Activated naive CD4-positive, alpha-beta T cell (primary cell): ENCODE measurements around the gene PRSS23.
"Not testable (repeated sequence)": the region's sequence is repeated elsewhere in the genome, so short reads cannot be mapped to it uniquely, and the experiment has no call there.

ENCODE experiments used
- DNase-seq, 4 experiments: peaks; one replicate each; lab custom pipeline; 2025; lab: John Stamatoyannopoulos, UW

The PRSS23 gene, protein sequence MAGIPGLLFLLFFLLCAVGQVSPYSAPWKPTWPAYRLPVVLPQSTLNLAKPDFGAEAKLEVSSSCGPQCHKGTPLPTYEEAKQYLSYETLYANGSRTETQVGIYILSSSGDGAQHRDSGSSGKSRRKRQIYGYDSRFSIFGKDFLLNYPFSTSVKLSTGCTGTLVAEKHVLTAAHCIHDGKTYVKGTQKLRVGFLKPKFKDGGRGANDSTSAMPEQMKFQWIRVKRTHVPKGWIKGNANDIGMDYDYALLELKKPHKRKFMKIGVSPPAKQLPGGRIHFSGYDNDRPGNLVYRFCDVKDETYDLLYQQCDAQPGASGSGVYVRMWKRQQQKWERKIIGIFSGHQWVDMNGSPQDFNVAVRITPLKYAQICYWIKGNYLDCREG

DNA sequence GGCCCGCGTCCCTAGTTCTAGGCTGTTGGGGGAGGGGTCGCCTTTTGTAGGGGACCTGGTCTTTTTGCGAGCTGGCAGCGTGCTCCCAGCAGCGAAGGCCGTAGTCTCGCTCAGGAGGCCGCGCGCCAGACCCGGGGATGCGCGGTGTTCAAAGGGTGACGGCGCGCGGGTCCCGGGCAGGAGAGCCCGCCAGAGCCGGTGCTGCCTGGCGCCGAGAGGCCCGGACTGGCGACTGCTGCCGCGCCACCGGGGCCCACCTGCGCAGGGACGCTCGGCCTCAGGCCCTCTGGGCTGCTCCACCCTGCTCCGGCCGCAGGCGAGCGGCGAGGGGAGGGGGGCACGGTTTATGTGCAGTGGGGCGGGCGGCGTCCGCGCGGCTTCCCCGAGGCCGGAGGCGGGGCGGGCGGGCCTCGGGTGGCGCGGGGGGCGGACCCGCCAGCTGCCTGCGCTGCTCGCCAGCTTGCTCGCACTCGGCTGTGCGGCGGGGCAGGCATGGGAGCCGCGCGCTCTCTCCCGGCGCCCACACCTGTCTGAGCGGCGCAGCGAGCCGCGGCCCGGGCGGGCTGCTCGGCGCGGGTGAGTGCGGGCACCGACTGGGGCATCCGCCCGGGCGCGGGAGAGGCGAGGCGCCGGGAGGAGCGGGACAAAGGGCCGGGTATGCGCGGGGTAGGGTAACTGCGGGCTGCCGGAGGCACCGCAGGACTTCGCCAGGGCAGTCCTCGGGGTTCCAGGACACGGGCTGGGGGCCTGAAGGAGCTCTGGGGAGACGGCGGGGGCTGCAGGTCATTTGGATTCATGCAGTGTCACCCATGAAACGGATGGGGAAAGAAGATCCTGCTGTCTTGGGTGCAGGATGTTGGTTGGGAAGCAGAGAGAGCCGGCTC lies at the start of gene PRSS23:
Gene PRSS23 (plus strand): TSS at position 467 of the 884 bp plus-strand sequence. CDS start 7,102 bp downstream, outside the sequence.
- DNase-seq, result no peak

DNA sequence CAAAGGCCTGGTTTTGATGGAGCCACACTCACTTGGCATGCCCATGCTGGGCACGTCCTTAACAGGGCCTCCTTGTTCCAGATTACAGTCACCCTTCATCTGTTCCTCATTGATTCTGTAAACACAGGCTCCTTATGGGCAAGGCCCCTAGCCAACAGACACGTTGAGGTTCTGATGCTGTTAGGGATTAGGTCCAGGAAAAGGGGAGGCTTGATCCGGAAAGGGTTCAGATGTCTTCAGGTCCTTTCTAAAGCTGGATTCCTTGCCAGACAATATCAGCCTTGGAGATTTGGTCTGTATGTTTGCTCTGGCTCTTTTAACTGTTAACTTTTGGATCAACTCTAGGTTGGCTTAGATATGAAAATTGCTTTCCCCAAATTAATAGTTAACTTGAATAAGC lies 46.9 kb upstream of the PRSS23 start:
- DNase-seq, result no peak

DNA sequence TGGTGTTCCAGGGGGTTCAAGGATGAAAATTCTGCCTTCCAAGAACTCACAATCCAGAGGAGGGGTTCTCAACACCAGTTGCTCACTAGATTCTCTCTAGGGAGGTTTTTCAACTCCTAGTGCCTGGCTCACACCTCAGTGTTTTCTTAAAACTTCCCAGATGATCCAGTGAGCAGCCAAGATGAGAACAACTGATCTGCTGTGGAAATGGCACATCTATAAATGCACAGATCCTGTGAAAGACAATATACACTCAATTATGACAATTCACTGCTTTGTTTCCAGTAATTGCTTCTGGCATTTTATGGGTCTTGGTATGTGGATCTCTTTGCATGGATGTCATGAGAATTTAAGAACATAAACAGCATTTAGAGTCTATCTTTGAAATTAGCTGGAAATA lies 45.2 kb upstream of the PRSS23 start:
- DNase-seq, result no peak

DNA sequence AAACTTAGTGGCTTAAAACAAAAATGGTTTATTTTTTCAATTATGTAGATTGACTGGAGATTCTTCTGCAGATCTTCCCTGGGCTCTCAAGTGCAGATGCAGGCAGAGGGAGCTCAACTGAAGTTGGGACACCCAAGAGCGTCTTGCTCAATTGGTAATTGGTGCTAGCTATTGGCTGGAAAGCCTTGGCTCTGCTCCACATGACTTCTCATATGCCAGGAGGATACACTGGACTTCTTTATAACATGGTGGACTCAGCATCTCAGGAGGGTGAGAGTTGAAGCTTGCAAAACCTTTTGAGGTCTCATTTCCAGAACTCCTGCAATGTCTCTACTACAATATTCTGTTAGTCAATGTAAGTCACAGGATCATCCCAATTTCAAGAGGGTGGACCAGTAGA lies 42.2 kb upstream of the PRSS23 start:
- no peak for DNase-seq

DNA sequence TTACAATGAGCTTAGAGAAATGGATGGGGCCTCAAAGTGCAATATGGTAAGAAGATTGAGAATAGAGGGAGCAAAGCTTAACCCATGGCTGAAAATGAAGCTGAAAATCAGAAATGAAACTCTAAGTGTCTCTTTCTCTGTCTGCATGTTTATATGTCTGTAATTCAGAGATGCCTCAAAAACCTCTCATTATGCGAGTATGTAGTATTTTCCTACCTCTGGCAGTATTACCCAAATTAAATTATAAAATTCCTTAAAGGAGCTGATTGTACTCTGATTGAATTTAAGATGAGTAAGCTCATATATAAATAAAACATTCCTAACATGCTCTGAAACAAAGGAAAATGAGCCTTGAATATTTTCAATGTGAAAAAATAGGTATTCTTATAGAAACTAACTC lies 39.8 kb upstream of the PRSS23 start:
- no peak for DNase-seq

DNA sequence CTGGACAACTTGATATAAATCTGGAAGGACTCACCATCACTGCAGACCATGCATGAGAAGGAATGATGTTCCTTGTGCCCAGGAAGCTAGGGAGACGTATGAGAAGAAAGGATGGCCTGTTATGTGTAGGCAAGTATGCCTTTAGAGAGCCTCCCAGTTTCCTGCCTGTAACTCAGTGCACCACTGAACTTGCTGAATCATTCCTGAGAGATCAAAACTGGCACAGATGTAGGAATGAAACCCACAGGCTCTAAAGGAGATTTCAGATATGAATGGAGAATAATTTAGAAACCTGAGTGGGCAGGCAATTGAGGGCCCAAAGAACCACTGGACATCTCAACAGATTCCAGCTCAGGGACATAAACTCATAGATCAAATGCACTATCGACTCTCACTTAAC lies 38.4 kb upstream of the PRSS23 start:
- no peak for DNase-seq

DNA sequence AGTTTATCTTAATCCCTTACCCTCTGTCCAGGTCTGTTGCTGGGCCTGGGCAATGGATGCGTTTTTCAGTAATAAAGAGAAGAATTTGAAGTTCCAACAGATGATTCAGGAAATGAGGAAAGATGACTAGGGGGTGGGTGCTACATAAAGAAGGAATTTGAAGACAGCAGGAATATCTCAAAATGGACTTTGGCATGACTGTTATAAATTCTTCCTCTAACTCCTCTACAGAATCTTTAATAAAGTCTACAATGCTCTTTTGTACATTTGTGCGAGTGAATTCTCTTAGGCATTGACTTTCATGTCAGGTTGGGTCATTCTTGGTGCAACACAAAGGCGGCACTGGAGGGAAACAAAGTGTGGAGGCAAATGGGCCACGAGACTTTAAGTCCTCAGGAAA lies 35.1 kb upstream of the PRSS23 start:
- no peak for DNase-seq

DNA sequence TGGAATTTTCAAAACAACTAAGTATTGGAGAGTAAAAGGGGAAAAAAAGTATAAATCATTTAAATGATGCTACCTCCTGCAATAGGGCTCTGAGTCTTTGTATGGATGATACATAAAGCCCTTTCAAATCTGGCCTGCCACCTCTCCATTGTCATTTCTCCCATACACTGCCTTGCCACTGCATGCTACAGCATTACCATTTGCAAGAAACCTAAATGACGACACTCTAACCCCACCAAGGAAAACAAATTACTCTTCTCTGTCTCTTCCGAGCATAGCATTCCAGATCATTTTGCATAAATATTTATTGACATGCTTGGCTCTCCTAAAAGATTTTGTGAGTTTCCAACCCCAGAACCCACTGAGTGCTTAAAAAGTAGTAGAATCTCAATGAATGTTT lies 34.5 kb upstream of the PRSS23 start:
- no peak for DNase-seq

DNA sequence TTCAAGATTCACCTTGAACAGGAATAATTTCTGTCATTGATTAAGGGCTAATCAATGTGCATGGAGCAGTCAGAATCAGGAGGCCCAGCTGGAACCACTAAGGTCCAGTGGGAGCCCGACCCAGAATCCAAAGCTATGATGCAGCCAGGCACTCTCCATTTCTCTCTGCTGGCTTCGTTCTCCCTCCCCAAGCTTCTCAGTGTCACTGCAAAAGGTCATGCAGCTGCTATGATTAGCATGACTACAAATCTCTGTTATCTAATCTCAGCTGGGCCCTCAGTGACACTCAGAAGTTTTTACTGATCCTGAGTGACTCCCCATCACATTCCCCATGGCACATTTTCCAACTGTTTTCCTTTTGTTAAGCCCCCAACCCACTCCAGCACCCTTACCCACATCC lies 31.1 kb upstream of the PRSS23 start:
- no peak for DNase-seq

DNA sequence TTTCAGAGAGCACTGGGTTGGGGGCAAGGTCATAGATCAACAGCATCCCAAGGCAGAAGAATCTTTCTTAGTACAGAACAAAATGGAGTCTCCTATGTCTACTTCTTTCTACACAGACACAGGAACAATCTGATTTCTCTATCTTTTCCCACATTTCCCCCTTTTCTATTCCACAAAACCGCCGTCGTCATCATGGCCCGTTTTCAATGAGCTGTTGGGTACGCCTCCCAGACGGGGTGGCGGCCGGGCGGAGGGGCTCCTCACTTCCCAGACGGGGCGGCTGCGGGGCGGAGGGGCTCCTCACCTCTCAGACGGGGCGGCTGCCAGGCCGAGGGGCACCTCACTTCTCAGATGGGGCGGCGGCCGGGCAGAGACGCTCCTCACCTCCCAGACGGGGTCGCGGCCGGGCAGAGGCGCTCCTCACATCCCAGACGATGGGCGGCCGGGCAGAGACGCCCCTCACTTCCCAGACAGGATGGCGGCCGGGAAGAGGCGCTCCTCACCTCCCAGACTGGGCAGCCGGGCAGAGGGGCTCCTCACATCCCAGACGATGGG lies 29.8 kb upstream of the PRSS23 start:
- not testable (repeated sequence) for DNase-seq

DNA sequence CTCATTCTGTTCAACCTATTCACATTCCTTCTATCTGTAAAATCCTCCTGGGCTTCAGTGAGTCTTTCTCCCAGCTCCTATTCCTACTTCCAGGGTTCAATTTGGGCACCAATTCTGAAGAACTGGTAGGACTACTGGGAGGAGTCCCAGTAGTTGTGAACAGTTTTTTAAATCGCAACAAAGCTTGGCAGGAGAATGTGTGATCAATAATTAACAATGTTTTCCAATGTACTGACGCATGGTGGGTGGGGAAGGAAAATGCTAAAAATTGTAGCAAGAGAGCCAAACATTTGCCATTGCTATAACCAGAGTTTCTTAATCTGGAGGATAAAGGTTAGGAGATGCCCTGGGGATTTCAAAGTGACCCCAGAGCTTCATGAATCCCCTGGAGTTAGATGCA lies 27.3 kb upstream of the PRSS23 start:
- no peak for DNase-seq

DNA sequence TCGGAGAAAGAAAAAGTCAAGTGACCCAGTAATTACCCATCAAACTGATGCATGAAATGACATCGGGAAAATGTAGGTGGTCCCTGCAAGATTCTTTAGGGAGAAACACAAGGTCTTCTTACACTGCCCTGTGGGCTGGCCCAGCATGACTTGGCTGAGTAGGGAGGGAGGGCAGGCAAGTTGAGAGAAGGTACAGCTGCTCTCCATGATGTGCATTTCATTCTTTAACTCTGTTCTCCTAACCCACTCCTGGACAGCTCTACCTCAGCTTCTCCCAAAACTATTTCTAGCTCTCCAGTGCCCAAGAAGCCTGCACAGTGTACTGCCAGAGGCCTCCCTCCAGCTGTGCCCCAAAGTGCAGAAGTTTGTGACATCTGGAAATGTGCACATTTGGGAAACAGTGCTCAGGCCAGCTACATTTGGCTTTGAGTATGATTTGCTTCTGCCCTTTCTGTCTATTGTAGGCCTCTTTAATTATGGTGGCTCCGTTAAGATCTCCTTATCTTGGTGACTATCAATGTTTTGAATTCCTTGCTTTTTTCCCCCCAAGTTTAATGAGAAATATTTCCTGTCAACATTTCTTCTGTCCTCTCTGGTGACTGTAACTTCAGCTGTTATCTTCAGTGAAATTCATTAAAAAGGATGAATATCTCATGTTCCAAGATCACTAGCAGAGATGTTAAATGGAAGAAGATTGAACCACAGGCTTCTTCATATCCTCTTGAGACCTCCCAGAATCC lies 26.7 kb upstream of the PRSS23 start:
- DNase-seq, result no peak

DNA sequence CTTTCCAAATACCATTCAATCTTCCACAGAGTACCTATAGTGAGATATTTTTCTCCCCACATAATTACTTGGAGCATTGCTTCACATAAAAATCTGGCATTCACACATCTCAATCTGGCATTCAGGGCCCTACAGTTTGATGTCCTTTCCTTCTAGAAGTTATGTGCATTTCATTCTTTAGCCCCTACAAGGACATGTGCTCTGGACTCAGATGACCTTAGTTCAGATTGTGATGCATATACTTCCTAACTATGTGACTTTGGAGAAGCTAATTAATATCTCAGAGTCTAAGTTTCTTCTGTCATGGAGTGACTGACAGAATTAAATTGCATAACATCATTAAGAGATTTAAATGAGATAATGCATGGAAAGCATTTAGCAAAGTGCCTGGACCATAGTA lies 25.9 kb upstream of the PRSS23 start:
- no peak for DNase-seq

DNA sequence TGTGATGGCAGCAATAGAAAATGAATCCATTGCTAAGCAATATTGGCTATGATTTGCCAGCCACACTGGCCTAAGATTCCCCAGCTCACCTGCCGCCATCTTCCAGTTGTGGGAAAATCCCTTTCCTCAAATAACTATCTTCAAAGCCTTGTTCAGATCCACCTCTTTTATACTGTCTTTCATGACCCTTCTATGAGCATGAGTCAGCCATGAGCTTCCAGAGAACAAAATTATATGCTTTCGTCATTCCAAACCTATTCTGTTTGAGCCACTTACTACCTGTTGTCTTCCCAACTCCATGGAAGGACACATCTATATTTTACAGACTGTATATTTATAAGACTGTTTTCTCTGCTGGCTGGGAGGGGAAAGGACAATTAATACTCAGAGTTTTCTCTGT lies 25.0 kb upstream of the PRSS23 start:
- no peak for DNase-seq

DNA sequence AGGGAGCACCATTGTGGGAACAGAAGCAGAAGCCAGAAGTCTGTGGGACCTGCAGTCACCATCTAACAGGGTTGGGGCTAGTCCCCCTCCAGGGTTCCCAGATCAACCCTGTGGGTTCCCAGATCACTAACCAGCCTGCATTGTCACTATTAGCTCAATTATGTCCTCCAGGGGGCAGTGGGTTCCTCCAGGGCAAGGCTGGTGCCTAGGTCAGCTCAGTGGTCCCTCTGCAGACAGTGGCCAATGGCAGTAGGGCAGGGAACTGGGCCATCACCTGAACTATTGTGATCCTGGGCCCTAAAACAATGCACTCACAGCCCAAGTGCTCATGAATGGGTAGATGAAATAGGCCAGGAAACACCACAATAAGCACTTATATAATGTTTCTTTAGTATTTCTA lies 18.8 kb upstream of the PRSS23 start:
- DNase-seq, result no peak

DNA sequence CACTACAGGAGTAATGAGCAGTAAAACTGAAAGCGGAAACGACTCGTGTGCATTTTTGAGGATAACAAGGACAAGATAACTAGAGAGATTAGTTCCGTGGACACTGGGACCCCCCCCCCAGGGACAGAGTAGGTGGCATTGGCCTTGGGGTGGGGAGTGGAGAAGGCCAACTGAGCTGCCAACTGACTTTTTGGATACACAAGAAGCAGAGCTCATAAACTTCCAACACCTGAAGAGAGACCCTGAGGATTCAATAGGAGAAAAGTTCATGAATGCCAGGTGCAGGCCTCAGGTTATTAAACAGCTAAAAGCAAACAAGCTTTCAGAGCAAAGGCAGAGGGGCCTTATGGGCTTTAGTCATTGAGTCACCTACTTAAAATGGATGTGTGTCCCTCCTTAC lies 17.6 kb upstream of the PRSS23 start:
- no peak for DNase-seq

DNA sequence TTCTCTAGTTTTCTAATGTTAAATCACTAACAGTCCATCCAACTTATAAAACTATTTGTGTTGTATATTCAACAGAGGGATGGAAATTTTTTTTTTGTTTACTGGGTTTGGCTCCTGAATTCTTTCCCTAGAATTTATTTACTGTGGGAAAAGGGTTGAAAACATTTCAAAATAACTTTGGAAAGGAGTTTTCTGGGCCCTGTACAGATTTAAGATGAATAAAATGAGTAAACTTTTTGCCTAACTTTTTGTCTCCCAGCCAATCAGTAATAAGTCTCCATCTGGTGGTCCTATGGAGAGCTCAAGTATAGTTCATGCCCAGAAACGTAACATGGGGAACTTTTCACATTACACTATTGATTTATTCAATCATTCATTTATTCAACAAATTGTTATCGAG lies 16.7 kb upstream of the PRSS23 start:
- DNase-seq, result no peak

DNA sequence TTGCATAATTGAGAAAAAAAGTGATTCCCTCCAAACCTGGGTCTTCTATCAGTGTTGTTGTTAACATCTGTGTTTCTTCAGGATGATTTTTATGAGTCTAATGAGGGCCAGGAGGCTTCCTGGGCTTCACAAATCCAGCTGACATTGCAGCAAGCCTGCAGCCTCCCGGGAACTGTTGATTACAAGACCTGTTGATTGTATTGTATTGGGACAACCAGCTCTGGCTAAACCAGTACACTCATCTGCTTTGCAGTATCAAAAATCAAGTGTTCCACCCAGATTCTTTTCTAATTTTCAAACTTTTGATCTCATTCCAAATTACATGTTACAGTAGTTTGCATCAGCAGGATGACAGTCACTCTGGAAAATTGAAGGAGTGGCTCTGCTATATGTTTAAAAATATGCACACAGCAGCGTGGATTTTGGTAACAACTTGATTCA lies 16.1 kb upstream of the PRSS23 start:
- DNase-seq, result no peak

DNA sequence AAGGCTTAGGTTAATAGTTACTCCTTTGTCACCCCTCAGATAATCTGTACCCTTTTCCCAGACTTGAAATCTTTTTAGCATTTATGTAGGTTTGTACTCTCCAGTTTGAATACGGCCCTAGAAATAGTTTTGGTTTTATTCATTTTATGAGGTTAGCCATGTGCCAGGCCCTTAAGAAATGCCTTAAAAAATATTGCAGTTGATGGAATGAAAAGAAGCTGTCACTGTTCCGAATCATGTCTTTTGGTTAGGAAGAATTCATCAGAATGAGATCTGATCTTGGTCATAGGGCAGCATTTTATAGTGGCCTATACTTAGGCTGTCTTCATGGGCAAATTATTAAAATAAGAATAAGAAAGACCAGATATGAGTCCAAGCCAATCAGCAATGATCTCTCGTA lies 14.8 kb upstream of the PRSS23 start:
- DNase-seq, result no peak

DNA sequence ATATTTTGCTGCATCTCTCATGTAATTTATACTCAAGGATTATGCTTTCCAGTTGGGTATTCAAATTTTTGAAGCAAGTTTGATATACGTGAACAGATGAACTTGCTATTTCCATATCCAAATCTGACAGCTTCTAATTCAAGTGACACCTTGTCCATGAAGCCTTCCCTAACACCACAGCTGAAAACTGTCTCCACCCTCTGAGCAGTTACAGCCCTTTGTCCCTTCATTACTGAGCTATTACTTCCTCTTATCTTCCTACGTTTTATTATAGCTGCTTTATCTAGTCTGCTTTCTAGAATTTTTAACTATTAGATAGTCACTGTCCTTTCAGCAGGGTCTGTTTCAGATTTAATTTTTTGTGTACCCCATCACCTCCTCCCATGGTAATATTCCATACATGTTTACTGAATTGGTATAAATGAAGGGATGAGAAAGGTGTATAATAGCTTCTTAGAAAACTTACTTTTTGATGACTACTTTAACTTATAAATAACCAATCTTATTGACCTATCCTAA lies 13.3 kb upstream of the PRSS23 start:
- DNase-seq, result no peak

DNA sequence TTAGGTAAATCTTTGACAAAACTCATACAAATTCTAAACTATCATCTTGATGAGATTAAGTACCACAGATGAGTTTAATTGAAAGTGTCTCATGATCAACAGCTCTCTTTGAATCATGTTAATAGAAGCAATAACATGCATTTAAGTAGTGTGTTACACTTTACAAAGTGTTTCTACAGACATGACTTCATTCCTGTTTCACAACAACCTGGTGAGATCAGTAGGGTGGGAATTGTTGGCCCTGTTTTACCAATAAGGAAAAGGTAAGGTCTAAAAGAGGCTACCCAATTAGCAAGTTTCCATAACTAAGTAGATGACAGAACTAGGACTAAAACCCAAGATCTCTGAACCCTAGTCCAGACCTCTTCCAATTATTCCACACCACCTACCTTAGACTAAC lies 12.7 kb upstream of the PRSS23 start:
- DNase-seq, result no peak

DNA sequence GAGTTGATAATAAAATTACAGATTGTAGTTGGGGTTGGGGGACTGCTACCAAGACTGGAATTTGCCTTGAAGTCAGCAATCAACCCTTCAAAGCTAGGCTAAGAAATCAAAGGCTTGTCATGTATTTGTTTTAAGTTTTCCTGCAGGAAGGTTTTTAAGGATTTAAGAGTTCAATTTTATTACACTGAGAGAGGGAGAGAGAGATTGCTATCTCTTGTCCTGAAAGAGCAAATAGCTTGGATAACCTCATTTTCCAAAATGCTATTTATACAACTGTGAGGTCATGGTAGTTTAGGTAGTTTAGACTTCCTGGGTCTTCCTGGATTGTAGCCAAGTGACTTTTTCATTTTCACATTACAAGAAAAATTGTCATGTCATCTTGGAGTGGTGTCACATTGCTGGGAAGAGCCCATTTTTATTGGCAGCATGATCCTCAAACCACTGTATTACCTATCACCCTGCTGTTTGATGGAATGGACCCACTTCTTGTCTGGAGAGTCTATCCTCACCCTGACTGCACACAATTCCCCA lies 10.1 kb upstream of the PRSS23 start:
- no peak for DNase-seq
